Gastroesophageal sphincter (tissue), 3 donors: ENCODE data around the gene ATXN2L.

ENCODE experiments used
- POLR2A ChIP-seq, 2 donors: fragments of 450-650 bp; IDR thresholded peaks; one replicate each; pipeline ENCODE4 v1.6.1; 2017; ENCODE audit warnings: antibody characterized with exemption in 2 of 2, mild to moderate bottlenecking in 2 of 2, moderate library complexity in 1 of 2
- TF ChIP-seq, protein P1 (sequence below), 4 experiments: fragments of 200-600 bp in 2 of 4; fragments of 450-650 bp in 2 of 4; sonication (generic) in 1 of 4; IDR thresholded peaks; one replicate each; pipeline ENCODE4 v1.5.1; 2017 to 2019; ENCODE audit warnings: antibody characterized with exemption in 4 of 4, mild to moderate bottlenecking in 2 of 4, moderate library complexity in 2 of 4

- TF ChIP-seq, protein P1, sequence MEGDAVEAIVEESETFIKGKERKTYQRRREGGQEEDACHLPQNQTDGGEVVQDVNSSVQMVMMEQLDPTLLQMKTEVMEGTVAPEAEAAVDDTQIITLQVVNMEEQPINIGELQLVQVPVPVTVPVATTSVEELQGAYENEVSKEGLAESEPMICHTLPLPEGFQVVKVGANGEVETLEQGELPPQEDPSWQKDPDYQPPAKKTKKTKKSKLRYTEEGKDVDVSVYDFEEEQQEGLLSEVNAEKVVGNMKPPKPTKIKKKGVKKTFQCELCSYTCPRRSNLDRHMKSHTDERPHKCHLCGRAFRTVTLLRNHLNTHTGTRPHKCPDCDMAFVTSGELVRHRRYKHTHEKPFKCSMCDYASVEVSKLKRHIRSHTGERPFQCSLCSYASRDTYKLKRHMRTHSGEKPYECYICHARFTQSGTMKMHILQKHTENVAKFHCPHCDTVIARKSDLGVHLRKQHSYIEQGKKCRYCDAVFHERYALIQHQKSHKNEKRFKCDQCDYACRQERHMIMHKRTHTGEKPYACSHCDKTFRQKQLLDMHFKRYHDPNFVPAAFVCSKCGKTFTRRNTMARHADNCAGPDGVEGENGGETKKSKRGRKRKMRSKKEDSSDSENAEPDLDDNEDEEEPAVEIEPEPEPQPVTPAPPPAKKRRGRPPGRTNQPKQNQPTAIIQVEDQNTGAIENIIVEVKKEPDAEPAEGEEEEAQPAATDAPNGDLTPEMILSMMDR (IDR thresholded peaks at IDR 0.05), result no peak
- TF ChIP-seq POLR2A (IDR thresholded peaks at IDR 0.05), result no peak
Observed at GRCh38 chr16:28866454-28866804, 43.6 kb downstream of the ATXN2L start.
